Measurements from ENCODE around the gene MUC3A.
A peak's percentile ranks its signal among the peaks of the same experiment; 100 is the strongest.
"Not testable (repeated sequence)": the region's sequence is repeated elsewhere in the genome, so short reads cannot be mapped to it uniquely, and the experiment has no call there.

The MUC3A gene

GRCh38 chr7:100975371-100975821 is 26.1 kb downstream of the MUC3A start:
- no peak for DNase-seq

GRCh38 chr7:100978300-100978699 is 29.0 kb downstream of the MUC3A start:
- DNase-seq: no peak

GRCh38 chr7:100983451-100984187 is 34.3 kb downstream of the MUC3A start:
- no peak for DNase-seq

- DNase-seq: not testable (repeated sequence)
Observed at GRCh38 chr7:100984241-100984918, 35.0 kb downstream of the MUC3A start.

- DNase-seq: not testable (repeated sequence)
Observed at GRCh38 chr7:100985033-100985797, 35.9 kb downstream of the MUC3A start.

- DNase-seq: no peak
Observed at GRCh38 chr7:100991631-100992030, 42.3 kb downstream of the MUC3A start.

GRCh38 chr7:100992280-100992679 is 42.9 kb downstream of the MUC3A start:
- not testable (repeated sequence) for DNase-seq

- not testable (repeated sequence) for DNase-seq
Observed at GRCh38 chr7:100994671-100995070, 45.3 kb downstream of the MUC3A start.

GRCh38 chr7:100998530-100998929 is 49.2 kb downstream of the MUC3A start:
- DNase-seq: not testable (repeated sequence)

GRCh38 chr7:100999334-100999733 is 50.0 kb downstream of the MUC3A start:
- DNase-seq: not testable (repeated sequence)

GRCh38 chr7:101000025-101000424 is 50.7 kb downstream of the MUC3A start:
- DNase-seq: not testable (repeated sequence)

- DNase-seq: not testable (repeated sequence)
Observed at GRCh38 chr7:101002333-101002732, 53.0 kb downstream of the MUC3A start.

GRCh38 chr7:101007361-101007760 is 58.0 kb downstream of the MUC3A start:
- DNase-seq: not testable (repeated sequence)

- no peak for DNase-seq
Observed at GRCh38 chr7:101009629-101010028, 60.3 kb downstream of the MUC3A start.

GRCh38 chr7:101012931-101013330 is 63.6 kb downstream of the MUC3A start:
- no peak for DNase-seq

GRCh38 chr7:101015626-101016025 is 66.3 kb downstream of the MUC3A start:
- no peak for DNase-seq

- DNase-seq: peak; percentile 77
Observed at GRCh38 chr7:101017064-101017777, 67.9 kb downstream of the MUC3A start.

All from activated CD8-positive, alpha-beta memory T cell treated with anti-CD3 and anti-CD28 coated beads, Interleukin-2, amount 50 U/mL, for 48 hours (primary cell).